Cerebellar cortex (tissue), 1 donor: Measurements from ENCODE around the gene CRAT.

Experiments
- DNase-seq: peaks from one replicate; pipeline ENCODE4 v3.0.0-alpha.2; 2015; ENCODE audit warnings: low spot score

Gene CRAT

DNA sequence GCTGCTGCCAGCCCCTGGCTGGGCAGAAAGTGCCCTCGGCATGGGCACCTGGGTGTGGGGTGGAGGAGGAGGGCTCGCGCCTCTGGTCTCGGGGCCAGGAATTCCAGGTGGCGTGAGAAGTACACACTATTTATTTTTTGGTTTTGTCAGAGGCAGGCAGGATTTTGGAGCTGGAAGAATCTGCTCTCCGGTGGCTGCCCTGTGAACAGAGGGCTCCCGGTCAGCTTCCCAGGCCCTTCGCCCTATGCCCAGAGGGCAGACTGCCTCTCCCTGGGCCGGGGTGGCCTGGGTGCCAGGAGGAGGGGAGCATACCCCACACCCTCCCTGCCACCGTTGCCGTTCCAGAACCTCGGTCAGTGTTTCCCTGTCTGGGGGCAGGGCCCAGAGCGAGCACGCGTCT lies 21.3 kb downstream of the CRAT start:
- no peak for DNase-seq

DNA sequence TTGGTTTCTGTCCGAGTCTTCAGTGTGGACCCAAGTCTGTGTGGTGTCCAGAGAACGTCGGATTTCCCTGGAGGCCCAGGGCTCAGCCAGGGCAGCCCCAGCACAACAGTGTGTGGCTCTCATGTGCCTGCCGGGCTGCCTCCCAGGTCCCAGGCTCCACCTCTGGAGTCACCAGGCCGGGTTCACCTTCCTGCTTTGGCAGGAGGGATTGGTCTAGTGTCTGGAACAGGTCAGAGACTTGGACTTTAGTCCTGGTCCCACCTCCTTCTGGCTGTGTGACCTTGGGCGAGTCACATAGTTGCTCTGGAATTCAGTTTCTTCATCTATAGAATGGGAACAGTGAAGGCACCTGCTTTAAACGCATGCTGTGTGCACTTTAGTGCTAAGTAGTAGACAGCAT lies 26.5 kb downstream of the CRAT start:
- no peak for DNase-seq

DNA sequence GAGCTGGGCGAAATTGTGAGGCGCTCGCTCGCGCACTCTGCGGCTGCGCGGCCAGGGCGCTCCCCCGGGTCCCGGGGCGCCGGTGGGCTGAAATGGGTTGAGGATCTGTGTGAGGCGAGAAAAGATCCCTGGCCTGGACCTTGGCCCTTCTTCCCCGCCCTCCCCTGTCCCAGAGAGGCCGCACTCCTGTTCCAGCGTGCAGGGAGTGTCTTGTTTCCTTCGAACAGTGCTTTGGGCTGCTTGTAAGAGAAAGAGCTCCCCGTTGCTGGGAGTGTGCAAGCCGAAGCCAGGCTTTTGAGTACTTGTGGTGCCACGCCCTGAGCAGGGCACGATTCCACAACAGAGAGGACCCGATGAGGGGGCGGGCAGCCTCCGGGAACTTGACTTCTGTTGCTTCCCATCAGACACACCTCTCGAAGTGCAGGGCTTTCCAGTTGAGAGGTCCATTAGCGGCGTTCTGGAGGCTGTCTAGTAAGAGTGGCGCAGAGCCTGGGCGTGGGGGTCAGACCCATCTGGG lies 29.1 kb downstream of the CRAT start:
- DNase-seq, result no peak

DNA sequence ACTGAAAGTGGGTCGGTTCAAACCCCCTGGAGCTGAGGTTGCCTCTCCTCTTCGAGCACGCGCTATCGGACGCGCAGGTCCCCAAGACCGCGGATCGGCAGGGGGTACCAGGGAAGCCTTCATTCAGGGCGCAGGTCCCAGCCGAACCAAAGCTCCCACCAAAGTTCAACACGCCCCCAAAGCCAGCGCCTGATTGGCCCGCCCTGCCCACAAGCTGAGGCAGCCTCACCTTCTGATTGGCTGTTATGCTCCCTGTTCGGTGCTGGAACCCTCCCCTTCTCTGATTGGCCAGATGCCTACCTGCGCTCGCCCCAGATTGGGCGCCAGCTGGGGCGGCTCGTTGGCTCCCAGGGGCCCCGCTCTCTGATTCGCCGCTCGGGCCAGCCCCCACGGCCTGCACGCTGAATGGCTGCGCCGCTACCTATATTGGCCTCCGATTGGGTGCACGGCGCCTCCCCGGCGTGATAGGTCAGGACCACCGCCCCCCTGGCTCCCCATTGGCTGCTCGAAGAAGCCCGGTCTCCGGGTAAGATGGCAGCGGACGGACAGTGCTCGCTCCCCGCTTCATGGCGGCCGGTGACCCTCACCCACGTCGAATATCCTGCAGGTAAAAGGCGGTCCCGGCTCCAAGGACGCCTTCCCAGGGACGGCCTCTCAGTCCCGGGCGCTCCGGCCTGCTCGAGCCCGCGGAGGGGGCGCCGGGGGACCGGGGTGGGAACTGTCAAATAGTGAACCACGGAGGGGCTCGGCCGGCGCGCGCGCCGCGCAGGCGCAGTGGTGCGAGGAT lies 29.8 kb downstream of the CRAT start, which contains the start of gene DOLPP1:
TSS of gene DOLPP1 (plus strand) at position 511 of the 787 bp plus-strand sequence. CDS start at position 532, 21 bp downstream.
- DNase-seq, result peak; percentile 99

DNA sequence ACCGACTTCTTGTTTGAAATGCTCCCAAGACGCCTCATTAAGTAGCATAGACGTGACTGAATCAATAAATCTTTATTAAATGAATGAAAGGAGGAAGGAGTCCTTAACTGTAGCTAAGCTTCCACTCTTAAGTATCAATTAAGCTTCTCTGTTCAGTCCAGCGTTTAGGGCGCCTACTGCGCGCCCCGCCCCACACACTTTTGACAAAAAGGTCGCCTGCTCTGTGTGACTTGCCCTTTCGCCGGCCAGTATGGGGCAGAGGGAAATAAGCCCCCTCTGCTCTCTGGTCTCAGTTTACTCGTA lies 30.3 kb downstream of the CRAT start:
- no peak for DNase-seq

DNA sequence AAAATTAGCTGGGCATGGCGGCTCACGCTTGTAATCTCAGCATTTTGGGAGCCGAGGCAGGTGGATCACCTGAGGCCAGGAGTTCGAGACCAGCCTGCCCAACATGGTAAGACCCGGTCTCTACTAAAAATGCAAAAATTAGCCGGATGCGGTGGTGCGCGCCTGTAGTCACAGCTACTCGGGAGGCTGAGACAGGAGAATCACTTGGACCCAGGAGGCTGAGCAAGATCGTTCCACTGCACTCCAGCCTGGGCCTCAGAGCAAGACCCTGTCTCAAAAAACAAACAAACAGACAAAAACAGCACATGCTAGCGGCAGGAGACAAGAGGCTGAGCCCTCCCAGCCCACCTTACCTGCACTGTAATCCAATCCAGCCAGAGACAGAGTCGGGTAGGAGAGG lies 30.8 kb downstream of the CRAT start:
- no peak for DNase-seq

DNA sequence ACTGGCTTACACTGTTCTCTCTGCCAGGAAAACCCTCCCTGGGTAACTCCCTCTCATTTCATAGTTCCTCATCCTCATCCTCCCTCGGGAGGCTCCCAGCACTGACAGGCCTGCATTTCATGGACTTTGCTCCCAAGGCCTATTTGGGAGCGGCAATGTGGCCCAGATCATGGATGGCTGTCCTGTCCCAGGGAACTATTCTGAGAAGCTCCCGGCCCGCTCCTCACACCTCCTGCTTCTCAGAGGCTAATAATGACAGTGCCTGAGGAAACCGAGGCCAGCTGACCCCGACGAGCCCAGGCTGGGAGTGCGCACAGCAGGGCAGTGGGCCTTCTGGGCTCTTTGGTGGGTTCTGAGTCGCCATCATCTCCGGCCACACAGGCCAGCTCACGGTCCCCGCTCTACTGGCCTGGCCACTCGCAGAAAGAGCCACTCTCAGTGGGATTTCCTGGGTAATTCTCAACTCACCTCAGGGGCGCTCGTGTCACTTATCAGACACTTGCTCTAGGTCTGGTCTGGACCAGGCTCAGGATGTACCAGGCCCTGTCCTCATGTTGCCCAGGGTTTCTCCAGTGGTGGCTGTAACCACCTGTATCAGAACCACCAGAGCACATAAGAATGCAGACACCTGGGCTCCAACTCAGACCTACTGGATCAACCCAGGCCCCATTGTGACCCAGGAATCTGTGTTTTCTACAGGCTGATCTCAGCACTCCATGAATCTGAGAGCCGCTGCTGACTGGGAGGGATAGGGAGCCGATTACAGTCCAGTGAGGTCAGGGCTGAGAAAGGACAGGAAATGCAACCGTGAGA lies 31.7 kb downstream of the CRAT start:
- no peak for DNase-seq

DNA sequence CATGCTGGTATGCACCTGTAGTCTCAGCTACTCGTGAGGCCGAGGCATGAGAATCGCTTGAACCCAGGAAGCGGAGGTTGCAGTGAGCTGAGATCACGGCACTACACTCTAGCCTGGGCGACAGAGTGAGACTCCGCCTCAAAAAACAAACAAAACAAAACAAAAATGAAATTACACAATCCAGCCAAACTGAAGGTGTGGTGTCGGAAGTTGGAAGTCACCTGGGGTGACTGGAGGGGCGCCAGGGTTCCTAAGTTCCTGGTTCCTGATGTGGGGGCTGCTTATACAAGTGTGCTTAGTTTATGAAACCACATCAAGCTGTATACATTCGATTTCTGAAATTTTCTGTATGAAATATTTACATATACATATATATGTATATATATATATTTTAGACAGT lies 33.4 kb downstream of the CRAT start:
- no peak for DNase-seq

DNA sequence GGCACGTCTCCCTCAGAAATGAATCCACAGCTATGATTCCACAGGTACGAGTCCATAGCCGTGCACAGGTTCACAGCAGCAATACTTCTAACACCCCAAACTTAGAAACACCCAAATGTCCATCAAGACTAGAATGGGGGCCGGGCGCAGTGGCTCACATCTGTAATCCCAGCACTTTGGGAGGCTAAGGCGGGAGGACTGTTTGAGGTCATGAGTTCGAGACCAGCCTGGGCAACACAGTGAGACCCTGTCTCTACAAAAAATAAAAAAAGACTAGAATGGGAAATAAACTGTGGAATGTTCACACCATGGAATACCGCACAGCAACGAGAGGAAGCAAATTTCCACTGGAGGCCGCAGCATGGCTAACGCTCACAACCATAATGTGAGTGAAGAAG lies 34.0 kb downstream of the CRAT start:
- no peak for DNase-seq

DNA sequence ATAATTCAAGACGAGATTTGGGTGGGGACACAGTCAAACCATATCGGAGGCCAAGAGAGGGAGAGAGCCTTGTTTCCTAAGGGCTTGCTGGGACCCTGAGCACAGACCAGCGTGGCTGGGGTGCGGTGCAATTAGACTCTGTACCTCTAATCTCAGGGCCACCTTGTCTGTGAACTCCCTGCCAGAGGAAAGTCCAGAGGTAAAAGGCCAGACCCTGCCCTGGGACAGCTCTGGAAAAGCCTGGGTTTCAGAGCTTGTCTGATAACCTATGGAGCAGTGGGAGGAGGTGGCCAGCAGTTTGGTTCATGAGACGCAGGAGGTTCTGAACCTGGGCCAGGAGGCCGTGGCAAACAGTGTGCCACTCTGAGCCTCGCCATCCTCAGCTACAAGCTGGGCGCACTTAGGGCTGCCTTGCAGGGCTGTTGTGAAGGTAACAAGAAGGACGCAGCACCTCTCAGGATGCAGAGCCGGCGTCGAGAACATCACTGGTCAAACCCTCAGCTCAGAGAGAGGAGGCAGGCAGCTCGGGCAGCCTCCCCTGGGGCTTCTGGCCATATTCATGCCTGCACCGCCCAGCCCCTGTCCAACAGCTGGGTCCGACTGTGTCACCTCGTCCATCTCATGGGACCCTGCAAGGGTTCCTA lies 34.5 kb downstream of the CRAT start:
- no peak for DNase-seq

DNA sequence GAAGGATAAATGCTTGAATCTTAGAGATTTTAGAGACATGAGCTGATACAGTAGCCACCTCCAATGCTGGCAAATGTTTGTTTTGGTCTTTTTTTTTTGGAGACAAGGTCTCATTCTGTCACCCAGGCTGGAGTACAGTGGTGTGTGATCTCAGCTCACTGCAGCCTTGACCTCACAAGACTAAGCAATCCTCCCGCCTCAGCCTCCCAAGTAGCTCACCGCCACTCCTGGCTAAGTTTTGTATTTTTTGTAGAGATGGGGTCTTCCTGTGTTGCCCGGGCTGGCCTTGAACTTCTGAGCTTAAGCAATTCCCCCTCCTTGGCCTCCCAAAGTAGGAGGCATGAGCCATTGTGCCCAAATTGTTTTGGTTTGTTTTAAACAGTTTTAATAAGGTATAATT lies 36.5 kb downstream of the CRAT start:
- DNase-seq, result no peak

DNA sequence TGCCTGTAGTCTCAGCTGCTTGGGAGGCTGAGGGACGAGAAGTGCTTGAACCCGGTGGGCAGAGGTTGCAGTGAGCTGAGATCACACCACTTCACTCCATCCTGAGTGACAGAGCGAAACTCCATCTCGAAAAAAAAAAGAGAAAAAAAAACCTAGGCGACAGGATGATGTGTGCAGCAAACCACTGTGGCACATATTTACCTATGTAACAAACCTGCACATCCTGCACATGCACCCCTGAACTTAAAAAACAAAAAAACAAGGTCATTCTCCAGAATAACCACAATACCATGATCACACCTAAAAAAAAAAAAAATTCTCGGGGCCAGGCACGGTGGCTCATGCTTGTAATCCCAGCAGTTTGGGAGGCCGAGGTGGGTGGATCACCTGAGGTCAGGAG lies 37.2 kb downstream of the CRAT start:
- DNase-seq, result no peak

DNA sequence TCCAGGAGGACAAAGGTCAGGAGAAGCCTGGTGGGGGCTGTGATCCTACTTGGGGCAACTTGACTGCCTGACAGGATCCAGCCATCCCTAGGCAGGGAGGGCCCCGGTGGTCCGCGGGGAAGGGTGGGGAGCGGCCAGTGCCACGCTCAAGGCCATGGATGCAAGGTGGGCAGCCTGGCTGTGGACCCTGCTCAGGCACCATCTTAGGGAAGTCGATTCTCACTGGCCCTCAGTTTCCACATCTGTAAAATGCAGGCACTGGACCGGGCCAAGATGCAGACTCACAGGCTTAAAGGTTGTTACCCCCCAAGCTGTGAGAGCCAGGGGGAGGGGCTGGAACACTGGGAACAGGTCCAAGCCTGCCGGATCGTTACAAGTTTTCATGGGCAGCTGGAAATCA lies 38.4 kb downstream of the CRAT start:
- DNase-seq, result no peak

DNA sequence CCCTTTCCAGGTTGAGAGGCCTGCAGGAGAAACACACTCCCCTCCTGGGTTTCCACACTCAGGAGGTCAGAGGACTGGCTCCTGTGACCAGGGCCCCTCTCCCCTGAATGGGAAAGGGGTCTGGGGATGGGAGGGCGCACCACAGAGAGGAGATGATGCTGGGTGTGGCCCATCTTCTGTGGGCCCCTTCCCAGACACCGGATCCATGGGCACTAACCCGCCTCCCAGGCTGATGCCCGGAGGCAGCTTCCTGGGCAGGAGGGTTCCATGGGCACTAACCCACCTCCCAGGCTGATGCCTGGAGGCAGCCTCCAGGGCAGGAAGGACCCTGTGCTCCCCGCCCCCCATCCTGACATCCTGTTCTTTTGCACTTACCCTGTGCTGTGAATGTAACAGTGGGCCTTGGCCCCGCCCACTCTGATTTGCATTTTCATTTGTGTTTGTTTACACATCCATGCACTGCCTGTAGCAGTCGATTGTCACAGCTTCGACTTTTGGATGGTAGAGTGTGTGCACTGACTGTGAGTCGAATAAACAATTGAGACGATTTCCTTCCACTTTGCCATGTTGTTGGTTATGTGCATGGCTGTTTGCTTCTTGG lies 39.0 kb downstream of the CRAT start:
- no peak for DNase-seq

DNA sequence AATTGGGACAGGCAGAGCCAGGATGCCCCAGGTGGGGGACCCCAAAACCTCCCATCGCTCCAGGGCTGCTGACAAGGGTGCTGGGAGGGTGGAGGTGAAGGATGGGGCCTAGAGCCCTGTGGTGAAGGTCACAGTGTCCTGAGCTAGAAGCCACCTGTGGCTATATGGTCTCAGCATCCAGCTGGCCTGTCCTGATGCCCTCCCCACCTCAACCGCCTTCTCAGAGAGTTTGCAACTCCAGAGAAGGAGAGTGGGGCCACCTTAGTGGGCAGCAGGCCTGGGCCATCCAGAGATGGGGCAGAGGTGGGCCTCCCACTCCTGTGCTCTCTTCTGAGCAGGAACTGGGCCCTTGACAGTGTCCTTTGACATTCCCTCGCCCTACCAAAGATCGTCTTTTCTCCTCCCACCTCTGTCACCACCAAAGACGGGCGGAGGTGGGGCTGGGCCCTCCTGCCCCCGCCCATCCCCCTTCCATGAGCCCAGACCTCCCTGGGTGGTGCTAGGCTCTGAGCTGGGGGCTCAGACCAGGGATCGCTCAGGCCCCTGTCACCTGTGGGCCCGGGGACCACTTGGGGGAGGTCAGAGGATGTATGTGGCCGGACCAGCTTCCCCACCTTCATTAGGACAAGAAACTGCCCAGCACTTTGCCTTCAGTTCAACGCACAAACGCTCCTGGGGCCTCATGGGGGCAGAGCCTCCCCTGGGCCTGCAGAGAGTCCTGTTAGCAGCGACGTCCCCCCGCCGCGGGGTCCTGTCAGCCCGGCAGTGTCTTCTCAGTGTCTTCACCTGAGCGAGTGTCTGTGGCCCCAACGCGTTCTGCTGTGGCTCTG lies 39.7 kb downstream of the CRAT start:
- DNase-seq, result no peak

DNA sequence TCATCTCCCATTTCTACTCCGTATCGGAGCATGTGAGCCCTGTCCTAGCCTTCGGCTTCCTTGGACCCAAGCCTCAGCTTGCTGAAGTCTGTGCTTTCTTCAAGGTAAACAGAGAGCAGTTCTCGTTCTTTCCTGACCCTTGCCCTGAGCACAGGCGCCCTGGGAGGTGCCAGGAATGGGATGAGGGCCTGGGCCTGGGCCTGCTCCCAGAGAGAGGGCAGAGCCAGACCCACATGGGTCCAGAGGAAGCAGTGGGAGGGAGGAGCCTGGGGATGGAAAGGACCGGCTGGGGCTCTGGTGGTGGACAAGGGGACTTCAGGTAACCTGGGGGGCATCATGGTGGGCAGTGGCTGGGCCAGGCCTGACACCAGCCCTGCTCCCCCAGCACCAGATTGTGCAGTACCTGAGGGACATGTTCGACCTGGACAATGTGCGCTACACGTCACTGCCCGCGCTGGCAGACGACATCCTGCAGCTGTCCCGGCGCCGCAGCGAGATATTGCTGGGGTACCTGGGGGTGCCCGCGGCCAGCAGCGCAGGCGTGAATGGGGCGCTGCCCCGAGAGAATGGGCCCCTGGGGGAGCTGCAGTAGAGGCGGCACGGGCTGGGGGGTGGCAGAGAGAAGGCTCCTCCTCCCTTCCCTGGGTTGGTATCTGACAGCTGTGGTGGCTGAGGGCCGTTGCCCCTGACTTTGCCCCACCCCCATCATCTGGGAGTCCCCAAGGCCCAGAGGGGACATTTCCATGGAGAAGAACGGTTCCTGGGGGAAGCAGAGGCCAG lies 40.5 kb downstream of the CRAT start:
- DNase-seq, result no peak

DNA sequence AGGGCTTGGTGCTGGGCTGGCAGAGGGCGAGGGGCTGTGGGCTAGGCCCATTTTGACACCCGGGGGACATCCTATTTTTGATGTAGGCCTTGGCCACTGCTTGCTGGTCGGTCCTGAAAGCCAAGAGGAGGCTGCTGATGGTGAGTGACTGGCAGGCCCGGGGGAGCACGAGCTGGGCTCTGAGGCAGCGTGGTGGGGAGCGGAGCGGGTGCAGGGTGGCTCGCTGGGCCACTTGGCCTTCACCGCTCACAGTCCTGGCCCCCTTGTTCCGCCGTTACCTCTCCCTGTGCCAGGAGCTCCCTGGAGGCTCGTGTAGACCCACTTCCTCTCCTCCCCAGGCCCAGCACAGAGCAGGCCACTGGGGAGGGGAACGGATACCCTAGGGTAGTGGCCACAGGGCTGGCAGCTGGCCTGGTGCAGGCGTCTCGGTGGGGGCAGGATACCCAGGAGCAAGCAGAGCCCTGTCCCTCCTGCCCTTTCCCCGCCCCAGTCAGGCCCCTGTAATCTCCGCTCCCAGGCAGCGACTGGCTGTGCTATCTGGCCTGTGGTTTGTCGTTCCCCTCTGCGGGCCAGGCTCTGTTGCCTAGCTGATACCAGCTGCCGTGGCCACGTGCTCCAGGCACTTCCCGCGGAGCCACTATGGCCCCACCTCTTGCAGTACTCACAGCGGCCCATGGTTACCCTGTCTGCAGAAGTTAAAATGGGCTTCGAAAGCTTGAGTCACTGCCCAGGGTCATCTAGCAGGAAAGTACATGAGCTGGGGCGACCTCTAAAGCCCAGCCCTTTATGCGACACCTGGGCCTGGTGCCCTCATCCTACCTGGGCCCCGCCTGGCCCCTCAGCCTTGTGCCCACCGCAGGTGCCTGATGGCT lies 41.4 kb downstream of the CRAT start:
- DNase-seq, result no peak

DNA sequence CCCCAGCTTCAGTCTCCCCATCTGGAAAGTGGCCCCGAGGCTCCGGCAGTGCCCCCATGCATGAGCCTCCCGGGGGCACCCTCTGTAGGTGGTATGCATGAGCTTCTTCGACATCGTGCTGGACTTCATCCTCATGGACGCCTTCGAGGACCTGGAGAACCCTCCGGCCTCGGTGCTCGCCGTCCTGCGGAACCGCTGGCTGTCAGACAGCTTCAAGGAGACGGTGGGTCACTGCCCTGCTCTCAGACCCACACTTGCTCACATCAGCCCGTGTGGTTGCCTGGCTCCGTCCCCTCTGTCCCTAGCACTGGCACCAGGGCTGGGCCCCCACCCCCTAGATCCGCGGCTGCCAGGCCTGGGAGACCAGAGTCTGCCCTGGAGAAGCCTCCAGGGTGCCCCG lies 42.5 kb downstream of the CRAT start:
- no peak for DNase-seq

DNA sequence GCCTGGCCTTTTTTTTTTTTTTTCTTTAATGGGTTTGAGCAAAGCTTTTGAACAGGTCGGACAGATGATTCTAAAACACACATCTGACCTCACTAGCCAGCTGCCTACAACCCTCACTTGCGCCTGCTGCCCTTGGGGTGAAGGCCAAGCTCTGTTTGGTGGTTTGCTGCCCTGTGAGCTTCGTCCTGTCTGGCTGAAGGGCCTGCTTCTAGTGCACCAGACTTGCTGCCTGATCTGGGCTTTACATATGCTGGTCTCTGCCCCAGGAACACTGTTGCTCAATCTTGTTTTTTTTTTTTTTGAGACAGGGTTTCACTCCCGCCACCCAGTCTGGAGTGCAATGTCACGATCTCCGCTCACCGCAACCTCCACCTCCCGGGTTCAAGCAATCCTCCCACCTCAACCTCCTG lies 46.1 kb downstream of the CRAT start:
- DNase-seq, result no peak

DNA sequence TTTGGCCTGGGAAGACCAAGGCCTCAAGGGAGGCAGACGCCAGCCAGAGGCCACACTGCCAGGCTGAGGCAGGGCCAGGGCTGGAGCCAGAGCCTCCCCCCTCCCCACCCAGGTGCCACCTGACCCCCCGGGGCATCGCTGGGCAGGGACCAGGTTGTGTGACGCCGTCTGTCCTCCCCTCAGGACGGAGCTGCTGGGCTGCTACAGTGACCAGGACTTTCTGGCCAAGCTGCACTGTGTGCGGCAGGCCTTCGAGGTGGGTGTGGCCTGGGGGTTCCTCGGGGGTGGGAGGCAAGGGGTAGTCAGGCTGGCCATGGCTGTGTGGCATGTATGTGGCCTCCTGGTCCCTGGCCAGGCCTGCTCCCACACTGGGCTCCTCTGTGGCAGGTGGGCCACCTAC lies 47.5 kb downstream of the CRAT start:
- no peak for DNase-seq
